Testis (tissue), 2 donors: Measurements from ENCODE around the gene EXOC3L1.

Source experiments
- CTCF ChIP-seq, 3 experiments: fragments of 450-650 bp in 2 of 3; fragments of 200-600 bp in 1 of 3; sonication (generic) in 1 of 3; IDR thresholded peaks; one replicate each; pipeline ENCODE4 v1.5.1; 2016 to 2019; ENCODE audit warnings: antibody characterized with exemption in 3 of 3, mild to moderate bottlenecking in 2 of 3, moderate library complexity in 1 of 3
- POLR2A ChIP-seq: fragments of 450-650 bp; IDR thresholded peaks from one replicate; pipeline ENCODE4 v1.6.1; 2017; ENCODE audit warnings: antibody characterized with exemption, mild to moderate bottlenecking, moderate library complexity

DNA sequence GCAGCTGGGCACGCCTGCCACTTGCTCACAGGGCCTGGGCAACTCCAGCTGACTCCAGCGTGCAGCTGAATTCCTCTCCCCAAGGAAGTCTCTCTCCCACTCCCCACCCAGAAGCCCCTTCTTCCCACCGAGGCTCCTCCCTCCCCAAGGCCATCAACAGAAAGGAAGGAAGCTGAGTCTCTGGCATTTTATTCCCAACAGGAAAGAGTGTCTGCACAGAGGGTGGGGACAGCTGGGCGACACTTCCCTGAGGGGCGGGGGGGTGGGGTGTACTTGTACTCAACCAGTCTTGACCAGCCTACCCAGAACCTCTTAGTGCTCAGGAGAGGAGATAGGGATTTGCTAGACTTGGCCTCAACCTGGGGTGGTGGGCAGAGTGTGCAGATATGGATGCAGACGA, at the start of gene EXOC3L1:
- TF ChIP-seq POLR2A (no peak), CTCF (IDR thresholded peaks at IDR 0.05) (no peak)
